Inferior parietal cortex (tissue), 1 donor: ENCODE measurements around the gene SAMD5.
A peak's percentile ranks its signal among the peaks of the same experiment; 100 is the strongest.

Source experiments
- DNase-seq: peaks from one replicate; pipeline ENCODE4 v3.0.0-alpha.2; 2016; ENCODE audit errors: extremely low spot score

The SAMD5 gene

GRCh38 chr6:147508042-147508865 lies at the start of gene SAMD5:
Gene SAMD5, plus strand, starts transcription at chr6:147508690. Its CDS starts 239 bp downstream, at chr6:147508929.
- no peak for DNase-seq

- DNase-seq, result no peak
Observed at GRCh38 chr6:147459780-147460179, 48.7 kb upstream of the SAMD5 start.

DNA sequence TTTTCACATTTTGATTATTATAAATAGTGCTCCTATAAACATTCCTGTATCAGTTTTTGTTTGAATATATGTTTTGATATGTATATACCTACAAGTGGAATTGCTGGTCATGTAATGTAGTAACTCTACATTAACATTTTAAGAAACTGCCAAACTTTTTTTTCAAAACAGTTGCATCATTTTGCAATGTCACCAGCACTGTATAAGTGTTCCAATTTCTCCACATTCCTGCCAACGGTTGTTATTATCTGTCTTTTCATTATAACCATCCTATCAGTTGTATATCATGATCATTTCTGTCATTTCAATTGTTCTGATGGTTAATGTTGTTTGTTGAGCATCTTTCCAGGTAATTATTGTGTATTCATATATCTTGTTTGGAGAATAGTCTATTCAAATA lies 44.8 kb upstream of the SAMD5 start:
- DNase-seq, result no peak

- no peak for DNase-seq
Observed at GRCh38 chr6:147467428-147467827, 41.1 kb upstream of the SAMD5 start.

GRCh38 chr6:147467886-147468285 lies 40.6 kb upstream of the SAMD5 start:
- no peak for DNase-seq

- DNase-seq, result no peak
Observed at GRCh38 chr6:147468634-147469033, 39.9 kb upstream of the SAMD5 start.

DNA sequence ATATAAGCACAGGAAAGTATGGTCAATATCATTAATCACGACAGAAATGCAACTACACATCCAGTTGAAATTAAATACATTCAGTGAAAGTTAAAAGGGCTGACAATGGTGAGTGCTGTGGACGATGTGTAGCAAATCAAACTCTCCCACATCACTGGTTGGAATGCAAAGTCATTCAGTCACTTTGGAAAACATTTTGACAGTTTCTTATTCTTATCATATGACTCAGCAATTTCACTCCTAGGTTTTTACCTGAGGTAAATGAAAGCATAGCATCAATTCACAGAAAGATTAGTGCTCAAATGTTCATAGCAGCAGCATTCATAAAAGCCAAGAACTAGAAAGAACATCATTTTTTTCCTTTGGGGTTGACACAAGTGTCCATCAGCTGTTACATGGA lies 28.6 kb upstream of the SAMD5 start:
- no peak for DNase-seq

DNA sequence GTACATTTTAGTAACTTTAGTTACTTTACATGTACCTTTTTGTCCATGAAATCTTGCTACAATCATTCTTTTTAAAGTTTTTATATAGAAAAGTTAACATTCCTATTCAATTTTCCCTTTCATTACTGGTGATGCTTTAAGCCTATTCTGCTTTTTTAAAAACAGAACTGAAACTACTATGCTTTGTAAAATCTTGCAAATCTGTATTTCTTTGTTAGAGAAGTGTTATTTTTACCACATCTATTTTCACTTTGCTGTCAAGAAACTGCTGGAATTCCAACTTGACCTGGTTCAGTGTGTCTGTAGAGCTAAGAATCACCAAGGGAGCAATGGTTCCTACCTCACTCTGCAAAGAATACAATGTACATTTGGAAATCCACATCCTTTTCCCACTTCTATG lies 21.8 kb upstream of the SAMD5 start:
- no peak for DNase-seq

- no peak for DNase-seq
Observed at GRCh38 chr6:147497472-147497871, 11.0 kb upstream of the SAMD5 start.

- no peak for DNase-seq
Observed at GRCh38 chr6:147503587-147503986, 4.9 kb upstream of the SAMD5 start.

- no peak for DNase-seq
Observed at GRCh38 chr6:147504848-147505247, 3.6 kb upstream of the SAMD5 start.

- DNase-seq, result peak; percentile 79
Observed at GRCh38 chr6:147506704-147507114, 1.8 kb upstream of the SAMD5 start.

- no peak for DNase-seq
Observed at GRCh38 chr6:147507162-147508041, 1.1 kb upstream of the SAMD5 start.

GRCh38 chr6:147508866-147509608 lies 547 bp downstream of the SAMD5 start:
- no peak for DNase-seq

GRCh38 chr6:147509891-147510290 lies 1.4 kb downstream of the SAMD5 start:
- DNase-seq, result no peak

DNA sequence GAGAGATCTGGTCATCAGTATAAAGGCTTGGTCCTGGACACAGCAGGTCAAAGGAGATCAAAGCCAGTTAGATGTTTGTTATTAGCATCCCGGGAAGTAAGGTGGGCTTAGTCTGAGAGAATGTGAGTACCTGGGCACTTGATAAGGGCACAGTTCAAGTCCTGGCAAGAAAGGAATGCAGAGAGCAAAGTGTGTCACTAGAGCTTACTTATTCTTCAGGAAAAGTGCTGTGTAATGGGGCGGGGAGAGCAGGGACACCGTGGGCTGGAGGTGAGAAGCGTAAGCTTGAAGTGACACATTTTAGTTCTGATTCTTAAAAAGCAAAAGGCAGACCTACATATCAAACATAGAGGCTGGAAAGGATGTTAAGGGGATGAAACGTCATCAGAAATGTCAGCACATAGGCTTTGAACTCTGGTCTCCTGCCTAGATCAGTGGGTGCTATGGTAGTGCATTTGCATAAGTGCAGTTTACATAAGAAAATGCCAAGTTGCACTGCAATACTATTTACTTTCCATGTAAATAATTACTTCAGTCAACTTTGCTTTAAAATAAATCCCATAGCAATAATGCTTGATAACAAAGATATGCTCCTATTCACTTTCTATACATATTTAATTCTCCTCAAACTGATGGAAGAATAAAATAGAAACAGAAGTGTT lies 2.6 kb downstream of the SAMD5 start:
- DNase-seq, result no peak

DNA sequence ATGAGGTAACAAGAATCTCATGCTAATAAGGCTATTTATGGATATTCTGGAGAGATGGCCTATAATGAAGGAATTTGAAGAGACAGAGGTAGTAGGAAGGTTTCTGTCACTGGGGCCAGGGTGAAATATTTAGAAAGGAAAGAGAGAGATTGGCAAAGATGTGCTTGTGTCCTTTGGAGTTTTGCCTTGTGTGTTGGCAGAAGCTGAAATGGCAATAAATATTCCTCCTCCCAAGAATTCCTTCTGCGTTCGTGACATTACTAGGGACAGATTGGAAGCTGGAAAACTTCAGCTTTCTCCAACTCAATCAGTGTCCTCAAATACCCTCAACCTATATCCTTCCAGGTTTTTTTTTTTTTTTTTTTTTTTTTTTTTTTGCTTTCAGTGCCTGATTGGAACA lies 6.3 kb downstream of the SAMD5 start:
- no peak for DNase-seq

GRCh38 chr6:147515327-147515726 lies 6.8 kb downstream of the SAMD5 start:
- no peak for DNase-seq

GRCh38 chr6:147522597-147522996 lies 14.1 kb downstream of the SAMD5 start:
- no peak for DNase-seq

GRCh38 chr6:147525519-147526209 lies 17.2 kb downstream of the SAMD5 start:
- no peak for DNase-seq

DNA sequence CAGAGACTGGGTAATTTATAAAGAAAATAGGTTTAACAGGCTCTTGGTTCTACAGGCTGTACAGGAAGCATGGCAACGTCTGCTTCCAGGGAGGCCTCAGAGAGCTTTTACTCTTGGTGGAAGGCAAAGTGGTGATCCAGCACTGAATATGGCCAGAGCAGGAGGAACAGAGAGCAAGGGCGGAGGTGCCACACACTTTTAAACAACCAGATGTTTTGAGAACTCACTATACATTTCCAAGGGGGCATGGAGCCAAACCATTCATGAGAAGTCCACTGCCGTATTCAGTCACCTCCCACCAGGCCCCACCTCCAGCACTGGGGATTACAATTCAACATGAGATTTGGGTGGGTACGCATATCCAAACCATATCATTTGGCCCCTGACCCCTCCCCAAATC lies 18.7 kb downstream of the SAMD5 start:
- DNase-seq, result no peak
